GM21360 (cell line): Measurements from ENCODE around the gene HADHA.
A peak's percentile ranks its signal among the peaks of the same experiment; 100 is the strongest.

Source experiments
- ATAC-seq: cut with Tn5 transposase; IDR thresholded peaks from one replicate; pipeline ENCODE4 v1.9.1; 2021; ENCODE audit warnings: mild to moderate bottlenecking, moderate library complexity; ENCODE audit not compliant: unreplicated experiment

Gene HADHA

DNA sequence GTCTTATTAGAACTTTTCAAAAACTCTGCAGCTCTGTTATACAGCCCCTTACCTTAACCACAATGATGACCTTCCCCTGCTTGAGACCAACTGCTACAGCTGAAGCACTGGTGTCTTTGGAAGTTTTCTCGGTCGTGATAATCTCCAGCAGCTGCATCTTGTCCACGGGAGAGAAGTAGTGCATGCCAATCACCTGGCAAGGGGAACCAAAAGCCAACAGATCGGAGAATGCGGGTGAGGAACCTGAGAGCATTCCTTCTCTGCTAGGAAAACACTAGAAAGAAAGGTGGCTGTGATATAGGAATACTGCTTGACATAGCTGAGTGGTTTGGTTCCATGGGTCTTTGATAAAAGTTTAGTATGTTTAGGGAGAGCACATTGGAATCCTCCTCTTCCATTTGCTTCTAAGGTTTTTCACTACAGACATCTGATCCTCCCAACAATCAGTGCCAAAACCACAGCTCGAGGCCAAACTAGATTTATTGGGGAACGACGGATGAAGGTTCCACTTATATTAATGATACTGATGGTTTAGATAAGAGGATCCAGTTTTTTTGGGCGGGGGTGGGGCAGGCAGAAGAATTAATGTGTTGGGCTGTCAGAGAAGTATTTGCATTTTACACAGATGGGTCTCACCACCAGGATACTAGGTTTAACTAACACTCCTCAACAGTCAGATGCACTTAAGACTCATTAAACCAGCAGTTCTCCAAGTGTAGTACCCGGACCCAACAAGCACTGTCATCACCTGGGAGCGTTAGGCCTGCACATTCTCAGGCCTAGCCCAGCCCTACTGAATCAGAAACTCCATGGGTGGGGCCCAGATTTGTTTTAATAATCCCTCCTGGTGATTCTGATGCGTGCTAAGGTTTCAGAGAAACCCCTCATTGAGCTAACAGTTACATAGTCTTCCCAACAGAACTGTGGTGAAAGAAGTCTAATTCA, 49.1 kb downstream of the HADHA start:
- ATAC-seq: no peak

DNA sequence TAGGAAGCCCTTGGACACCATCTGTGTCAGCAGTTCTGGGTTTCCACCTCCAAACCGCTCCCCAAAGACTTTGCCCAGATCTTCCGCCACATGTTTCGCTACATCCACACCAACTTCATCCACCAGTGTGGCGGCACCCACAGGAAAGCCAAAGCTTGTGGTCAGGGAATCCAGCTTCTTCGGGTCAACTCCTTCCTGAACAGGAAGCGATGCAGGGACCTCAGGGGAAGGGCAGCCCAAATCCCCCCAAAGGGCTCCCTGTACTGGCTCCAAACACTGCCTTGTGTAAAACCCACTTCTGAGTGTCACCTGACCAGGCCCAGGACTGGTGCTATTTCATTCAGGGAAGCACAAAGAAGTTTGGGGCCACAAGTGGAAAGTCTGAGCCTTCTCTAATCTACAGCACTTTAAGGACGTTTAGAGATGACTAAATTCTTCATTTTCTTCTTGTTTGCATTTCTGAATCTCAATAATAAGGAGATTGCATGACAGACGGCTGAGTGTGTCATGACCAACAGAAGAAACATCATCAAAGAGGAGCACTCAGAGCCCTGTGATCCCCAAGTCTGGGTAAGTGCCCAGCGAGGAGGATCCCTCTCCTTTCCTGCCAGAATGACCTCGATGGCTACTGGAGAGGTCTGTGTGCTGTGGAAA, 50.7 kb downstream of the HADHA start:
- ATAC-seq: no peak

GRCh38 chr2:26191316-26192159, 52.9 kb downstream of the HADHA start:
- no peak for ATAC-seq

GRCh38 chr2:26190369-26190768, 54.1 kb downstream of the HADHA start:
- no peak for ATAC-seq

- ATAC-seq: no peak
Measured at GRCh38 chr2:26189751-26190150, 54.7 kb downstream of the HADHA start.

DNA sequence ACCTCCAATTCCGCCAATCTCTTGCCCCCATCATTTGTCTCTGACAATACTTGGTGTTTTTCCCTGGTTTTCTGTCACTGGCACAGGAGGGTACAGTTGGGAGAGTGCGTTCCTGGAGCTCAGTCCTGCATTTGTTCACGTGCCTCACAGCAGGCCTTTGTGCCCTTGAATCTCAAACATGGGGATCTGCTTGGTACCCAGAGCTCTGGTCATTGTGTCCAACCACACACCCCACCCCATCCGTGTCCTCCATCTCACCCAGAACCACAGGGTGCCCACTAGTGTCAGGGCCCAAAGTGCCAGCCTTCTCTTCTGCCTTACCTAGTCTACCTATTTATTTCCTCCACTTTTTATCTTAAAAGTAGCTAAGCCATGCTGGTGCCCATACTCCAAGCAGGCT, 55.3 kb downstream of the HADHA start:
- ATAC-seq: no peak

GRCh38 chr2:26187537-26188104, 56.8 kb downstream of the HADHA start:
- ATAC-seq: no peak

GRCh38 chr2:26187114-26187513, 57.3 kb downstream of the HADHA start:
- ATAC-seq: no peak

DNA sequence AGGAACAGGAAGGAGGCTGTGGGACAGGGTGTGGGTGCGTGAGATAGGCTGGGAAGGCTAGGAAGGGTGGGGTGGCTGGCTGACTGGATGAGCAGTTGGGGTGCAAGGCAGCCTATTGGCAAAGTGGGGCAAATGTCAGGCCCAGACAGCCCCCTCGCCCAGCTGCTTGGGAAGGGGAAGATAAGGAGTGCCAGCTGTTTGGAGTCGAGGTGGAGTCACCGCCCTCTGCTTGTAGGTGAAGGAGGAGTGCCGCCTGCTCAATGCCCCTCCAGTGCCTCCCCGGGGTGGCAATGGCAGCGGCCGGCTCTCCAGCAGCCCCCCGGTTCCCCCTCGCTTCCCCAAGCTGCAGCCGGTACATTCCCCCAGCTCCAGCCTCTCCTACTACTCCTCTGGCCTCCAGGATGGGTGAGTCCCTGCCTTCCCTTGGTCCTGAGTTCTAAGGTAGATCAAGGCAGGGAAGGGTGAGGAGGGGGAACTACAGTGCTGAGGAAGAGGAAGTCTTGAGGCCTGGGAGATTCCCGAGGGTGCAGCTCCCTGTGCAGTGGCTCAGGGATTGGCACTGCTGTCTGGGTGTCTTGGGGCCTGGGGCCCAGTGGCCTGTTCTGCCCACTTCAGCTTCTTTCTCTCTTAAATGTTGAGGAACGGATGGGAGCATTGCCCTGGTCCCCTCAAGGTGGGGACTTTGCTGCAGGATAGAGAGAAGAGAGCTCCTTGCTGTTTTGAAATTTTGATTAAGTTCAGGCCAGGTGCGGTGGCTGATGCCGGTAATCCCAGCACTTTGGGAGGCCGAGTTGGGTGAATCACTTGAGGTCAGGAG, 58.3 kb downstream of the HADHA start:
- no peak for ATAC-seq

GRCh38 chr2:26185304-26185928, 59.0 kb downstream of the HADHA start:
- no peak for ATAC-seq

- ATAC-seq: peak; percentile 84
Measured at GRCh38 chr2:26184555-26185303, 59.7 kb downstream of the HADHA start.

- ATAC-seq: no peak
Measured at GRCh38 chr2:26184121-26184520, 60.3 kb downstream of the HADHA start.

DNA sequence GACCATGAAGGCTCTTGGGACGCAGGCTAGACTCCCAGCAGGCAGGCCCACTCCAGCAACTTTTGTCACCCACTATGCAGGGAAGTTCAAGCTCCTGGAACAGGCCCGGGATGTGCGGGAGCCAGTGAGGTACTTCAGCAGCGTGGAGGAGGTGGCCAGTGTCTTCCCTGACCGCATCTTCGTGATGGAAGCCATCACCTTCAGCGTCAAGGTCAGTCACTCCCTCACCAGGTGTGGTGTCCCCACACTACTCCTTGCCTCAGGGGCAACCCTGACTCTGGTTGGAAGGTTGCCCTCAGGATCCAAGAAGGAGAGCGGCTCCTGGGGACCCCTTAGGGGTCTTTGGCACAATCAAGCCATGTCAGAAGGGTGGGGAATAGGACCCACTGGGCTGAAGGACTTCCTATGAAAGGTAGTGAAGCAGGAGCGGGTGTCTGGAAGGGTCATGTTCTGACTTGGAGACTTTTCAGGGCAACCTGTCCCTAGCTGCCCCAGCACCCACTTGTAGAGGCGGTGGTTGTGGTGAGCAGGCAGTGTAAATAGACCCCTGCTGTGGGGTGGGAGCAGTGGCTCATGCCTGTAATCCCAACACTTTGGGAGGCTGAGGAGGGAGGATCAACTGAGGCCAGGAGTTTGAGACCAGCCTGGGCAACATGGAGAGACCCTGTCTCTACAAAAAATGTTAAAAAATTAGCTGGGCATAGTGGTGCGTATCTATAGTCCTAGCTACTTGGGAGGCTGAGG, 61.4 kb downstream of the HADHA start:
- no peak for ATAC-seq

GRCh38 chr2:26182441-26182840, 62.0 kb downstream of the HADHA start:
- no peak for ATAC-seq

GRCh38 chr2:26179446-26179913, 65.0 kb downstream of the HADHA start:
- no peak for ATAC-seq

DNA sequence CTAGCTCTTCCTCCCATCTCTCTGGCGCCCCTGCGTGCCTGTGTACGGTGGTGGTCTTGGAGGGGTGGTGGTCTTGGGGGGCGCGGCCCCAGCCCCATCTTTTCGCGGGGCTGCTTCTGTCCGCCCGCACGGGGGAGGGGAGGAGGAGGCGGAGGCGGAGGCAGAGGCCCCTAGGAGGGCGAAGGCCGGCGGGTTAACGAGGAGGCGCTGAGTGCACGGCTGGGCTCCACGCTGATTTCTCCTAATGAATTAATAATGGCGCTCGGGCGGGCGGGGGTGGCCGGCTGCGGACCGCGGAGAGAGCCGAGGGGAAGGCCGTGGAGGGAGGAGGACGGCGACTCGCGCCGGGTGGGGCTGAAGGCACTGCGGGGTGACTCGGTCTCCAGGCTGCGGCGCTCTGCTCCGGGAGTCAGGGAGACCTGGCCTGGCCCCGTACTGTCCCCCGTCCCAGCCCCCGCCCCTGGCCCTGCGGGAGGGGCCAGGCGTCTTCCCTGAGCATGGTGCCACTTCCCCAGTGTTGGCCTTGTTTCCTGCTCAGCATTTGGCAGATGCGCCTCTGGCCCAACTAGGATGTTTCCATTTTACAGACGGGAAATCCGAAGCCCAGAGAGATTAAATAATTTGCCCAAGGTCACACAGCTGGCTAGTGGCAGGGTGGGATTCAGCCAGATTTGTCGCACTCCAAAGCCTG, 65.5 kb downstream of the HADHA start:
- no peak for ATAC-seq

DNA sequence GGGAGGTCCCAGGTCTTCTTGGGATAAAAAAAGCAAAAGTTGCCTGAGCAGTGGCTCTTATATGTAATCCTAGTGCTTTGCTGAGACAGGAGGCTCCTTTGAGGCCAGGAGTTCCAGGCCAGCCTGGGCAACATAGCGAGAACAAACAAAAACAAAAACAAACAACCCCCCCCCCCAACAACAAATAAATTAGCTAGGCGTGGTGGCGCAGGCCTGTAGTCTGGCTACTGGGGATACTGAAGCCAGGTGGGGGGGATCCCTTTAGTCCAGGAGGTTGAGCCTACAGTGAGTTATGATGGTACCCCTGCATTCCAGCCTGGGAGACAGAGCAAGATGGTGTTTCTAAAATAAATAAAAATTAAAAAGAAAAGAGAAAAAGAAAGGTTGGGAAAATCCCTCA, 66.2 kb downstream of the HADHA start:
- no peak for ATAC-seq

GRCh38 chr2:26177122-26177521, 67.3 kb downstream of the HADHA start:
- no peak for ATAC-seq
